Hematopoietic multipotent progenitor cell treated with erythropoietin and hydrocortisone succinate and interleukin-3 and kit ligand, for 4 days (in vitro differentiated cells): ENCODE results near the gene ZNF670.
"Not testable (repeated sequence)": the region's sequence is repeated elsewhere in the genome, so short reads cannot be mapped to it uniquely, and the experiment has no call there.

Experiments
- DNase-seq: peaks from one replicate; pipeline ENCODE4 v3.0.0-alpha.2; 2015

Gene ZNF670

GRCh38 chr1:247037511-247038320, 40.9 kb downstream of the ZNF670 start:
- DNase-seq: peak; percentile 6

DNA sequence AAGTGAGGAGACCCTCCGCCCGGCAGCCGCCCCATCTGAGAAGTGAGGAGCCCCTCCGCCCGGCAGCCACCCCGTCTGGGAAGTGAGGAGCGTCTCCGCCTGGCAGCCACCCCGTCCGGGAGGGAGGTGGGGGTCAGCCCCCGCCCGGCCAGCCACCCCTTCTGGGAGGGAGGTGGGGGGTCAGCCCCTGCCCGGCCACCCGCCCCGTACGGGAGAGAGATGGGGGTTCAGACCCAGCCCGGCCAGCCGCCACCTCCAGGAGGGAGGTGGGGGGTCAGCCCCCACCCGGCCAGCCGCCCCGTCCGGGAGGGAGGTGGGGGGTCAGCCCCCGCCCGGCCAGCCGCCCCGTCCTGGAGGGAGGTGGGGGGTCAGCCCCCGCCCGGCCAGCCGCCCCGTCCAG, 46.3 kb downstream of the ZNF670 start:
- not testable (repeated sequence) for DNase-seq
